A673 (cell line): ENCODE measurements around the gene TAGLN. TPM values are rescaled to one million over a fixed set of nuclear protein-coding genes. Genes with fewer than 3 reads are reported as not detected.

ENCODE experiments used
- BruUV-seq: library from RNA; stranded (reverse); fragments of 400-500 nt; replicated peaks from 2 replicates; lab custom pipeline; 2021; lab: Mats Ljungman, UMichigan
- CTCF ChIA-PET: fragments of 300-600 bp; sonication (Branson Sonifier 250); formaldehyde crosslinking; loops from one replicate; lab custom pipeline; 2022; ENCODE audit warnings: antibody characterized with exemption; lab: Charles Lee
- POLR2A ChIA-PET: fragments of 300-600 bp; sonication (Branson Sonifier 250); formaldehyde crosslinking; loops from one replicate; lab custom pipeline; 2022; ENCODE audit warnings: antibody characterized with exemption; ENCODE audit not compliant: low non-redundant PET; lab: Charles Lee
- DNase-seq: peaks from one replicate; pipeline ENCODE4 v3.0.0-alpha.2; 2015; ENCODE audit warnings: low spot score
- H3K27ac ChIP-seq: fragments of 200-600 bp; sonication (generic); 2 replicates; pipeline ENCODE4 v1.5.1; 2016; ENCODE audit warnings: mixed run types, low read depth, mild to moderate bottlenecking, mixed read lengths, antibody characterized with exemption, low read length; ENCODE audit not compliant: poor library complexity, severe bottlenecking
- H3K27me3 ChIP-seq: fragments of 200-600 bp; sonication (generic); replicated peaks from 2 replicates; pipeline ENCODE4 v1.6.1; 2017; ENCODE audit warnings: mixed run types, low read depth, mild to moderate bottlenecking, mixed read lengths, antibody characterized with exemption, low read length; ENCODE audit not compliant: insufficient read depth, poor library complexity
- H3K36me3 ChIP-seq: fragments of 200-600 bp; sonication (generic); 2 replicates; pipeline ENCODE4 v1.6.1; 2016; ENCODE audit warnings: mixed run types, mild to moderate bottlenecking, mixed read lengths, antibody characterized with exemption, low read length; ENCODE audit not compliant: insufficient read depth, poor library complexity, severe bottlenecking
- H3K4me1 ChIP-seq: fragments of 200-600 bp; sonication (generic); 2 replicates; pipeline ENCODE4 v1.6.1; 2017; ENCODE audit warnings: mixed run types, mild to moderate bottlenecking, mixed read lengths, antibody characterized with exemption, low read length; ENCODE audit not compliant: insufficient read depth, poor library complexity, severe bottlenecking
- H3K4me3 ChIP-seq: fragments of 200-600 bp; sonication (generic); 2 replicates; pipeline ENCODE4 v1.5.1; 2016; ENCODE audit warnings: low read depth, mixed run types, mild to moderate bottlenecking, mixed read lengths, low read length; ENCODE audit not compliant: poor library complexity, severe bottlenecking
- H3K9me3 ChIP-seq: fragments of 200-600 bp; sonication (generic); 2 replicates; pipeline ENCODE4 v1.6.1; 2016; ENCODE audit warnings: mixed run types, low read depth, mild to moderate bottlenecking, mixed read lengths, antibody characterized with exemption, low read length; ENCODE audit not compliant: poor library complexity, severe bottlenecking
- CTCF ChIP-seq: fragments of 300-800, 200-600 bp; sonication (generic); conservative IDR thresholded peaks from 2 replicates; pipeline ENCODE4 v1.5.1; 2017; ENCODE audit warnings: low read depth, mild to moderate bottlenecking, antibody characterized with exemption, low read length, moderate library complexity, mixed read lengths
- EZH2 ChIP-seq: fragments of 200-600 bp; sonication (generic); IDR thresholded peaks from 2 replicates; pipeline ENCODE4 v1.6.1; 2017; ENCODE audit warnings: borderline replicate concordance, low read depth, mild to moderate bottlenecking, mixed read lengths, antibody characterized with exemption, low read length; ENCODE audit not compliant: poor library complexity, severe bottlenecking
- intact Hi-C: fragments of 100-400 bp; cut with micrococcal nuclease; formaldehyde crosslinking; loops from one replicate; pipeline ENCODE4 v1.10.0; 2022; ENCODE audit not compliant: unreplicated experiment
- total RNA-seq: library from RNA; stranded (reverse); gene quantifications from 2 replicates; pipeline ENCODE4 v1.2.3, GENCODE V29; 2021

TAGLN gene
- total RNA-seq, 1 experiment from 2014 or later = 27.2 TPM

DNA sequence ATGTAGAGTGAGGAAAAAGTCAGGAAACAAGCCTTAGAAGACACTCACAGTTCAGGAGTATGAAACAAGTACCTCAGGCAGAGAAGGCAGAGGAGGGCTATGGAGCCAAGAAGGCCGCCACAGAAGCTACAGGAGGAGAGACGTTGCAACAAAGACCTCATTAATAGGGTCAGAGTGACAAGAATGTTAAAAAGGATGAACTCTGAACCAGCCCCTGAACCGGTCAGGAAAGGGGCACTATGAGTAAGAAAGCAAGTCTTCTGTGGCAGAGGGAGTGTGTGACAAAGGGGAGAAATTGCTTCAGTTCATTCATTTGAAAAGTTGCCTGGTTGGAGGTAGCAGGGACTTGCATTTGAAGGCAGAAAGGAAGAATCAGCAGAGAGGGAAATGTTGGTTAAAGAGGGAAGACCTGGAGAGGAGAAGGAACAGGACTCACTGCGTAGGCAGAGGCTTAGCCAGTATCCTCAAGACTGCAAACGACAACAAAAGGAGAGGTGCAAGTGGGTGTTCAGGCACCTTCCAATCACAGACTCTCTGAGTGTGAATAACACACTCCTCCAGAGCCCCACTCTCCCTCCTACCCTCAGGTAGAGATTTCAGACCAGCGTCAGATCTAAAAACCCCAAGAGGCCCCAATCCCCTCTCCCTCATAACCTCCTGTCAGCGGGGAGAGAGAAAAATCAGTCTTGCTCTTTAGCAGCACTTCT is 15.4 kb downstream of the TAGLN start:
- CTCF ChIA-PET = no interaction called here
- no peak overlapping the region for H3K27ac ChIP-seq
- H3K4me1 ChIP-seq = no peaks in the 10 kb centered on the region
- no peak for DNase-seq
- POLR2A ChIA-PET = no interaction called here
- H3K27me3 ChIP-seq = no peaks in the 10 kb centered on the region
- BruUV-seq = no TSS peak
- TF ChIP-seq EZH2 = no peak
- TF ChIP-seq CTCF = no peak
- no peaks in the 10 kb centered on the region for H3K9me3 ChIP-seq
- intact Hi-C loops = no loop called here
- H3K36me3 ChIP-seq = peaks cover 10% of the 10 kb centered on the region
- no peak overlapping the region for H3K4me3 ChIP-seq

- no peak overlapping the region for H3K4me3 ChIP-seq
- intact Hi-C loops = no loop called here
- DNase-seq = no peak
- H3K36me3 ChIP-seq = peaks cover 10% of the 10 kb centered on the region
- TF ChIP-seq EZH2 (no peak), CTCF (no peak)
- CTCF ChIA-PET = no interaction called here
- H3K27ac ChIP-seq = no peak overlapping the region
- no peaks in the 10 kb centered on the region for H3K9me3 ChIP-seq
- BruUV-seq = no TSS peak
- H3K4me1 ChIP-seq = peaks cover 21% of the 10 kb centered on the region
- POLR2A ChIA-PET = interaction anchor here (0.6 kb wide), 1 partner anchor 1935 kb away, joined by 4 read pairs; no protein-coding TSS in a partner anchor
- no peaks in the 10 kb centered on the region for H3K27me3 ChIP-seq
Measured at GRCh38 chr11:117217141-117218084, 18.2 kb downstream of the TAGLN start.

- Histone ChIP-seq H3K36me3 (peaks cover 10% of the 10 kb centered on the region), H3K4me3 (no peak overlapping the region), H3K4me1 (peaks cover 23% of the 10 kb centered on the region), H3K9me3 (no peaks in the 10 kb centered on the region), H3K27ac (no peak overlapping the region), H3K27me3 (no peaks in the 10 kb centered on the region)
- TF ChIP-seq EZH2 (no peak), CTCF (no peak)
- no TSS peak for BruUV-seq
- no peak for DNase-seq
- POLR2A ChIA-PET = no interaction called here
- CTCF ChIA-PET = interaction anchor here (0.7 to 0.8 kb wide), 2 partner anchors 8 to 37 kb away, joined by 3 to 9 read pairs; no protein-coding TSS in a partner anchor
- intact Hi-C loops = no loop called here
Measured at GRCh38 chr11:117218133-117218915, 19.2 kb downstream of the TAGLN start.
